ENCODE results near the gene CAP2. TPM values are rescaled to one million over a fixed set of nuclear protein-coding genes. Genes with fewer than 3 reads are reported as not detected.

CAP2 gene
- total RNA-seq, 1 donor from 2014 or later = not detected

GRCh38 chr6:17606606-17607005 lies 213.2 kb downstream of the CAP2 start:
- intact Hi-C loops (cut with micrococcal nuclease) = no loop called here
- TF ChIP-seq CTCF (IDR thresholded peaks at IDR 0.05) = no peak
- Mint-ChIP-seq H3K36me3 (ENCODE audit: low read depth) (peaks cover 22% of the 10 kb centered on the region), H3K27ac (no peak overlapping the region), H3K4me3 (no peak overlapping the region), H3K27me3 (no peaks in the 10 kb centered on the region), H3K4me1 (no peaks in the 10 kb centered on the region), H3K9me3 (no peaks in the 10 kb centered on the region)
- DNase-seq = no peak
- no peak for ATAC-seq (ENCODE audit: low read depth)
- POLR2A ChIA-PET = no interaction called here
- CTCF ChIA-PET = no interaction called here

Other genes starting within 250 kb of the CAP2 start
- not detected in 2 replicates for gene RBM24, start 112.2 kb upstream of the CAP2 start, total RNA-seq
- gene FAM8A1, start 206.7 kb downstream of the CAP2 start, total RNA-seq = 2.6 and 3.0 TPM in 2 replicates